DND-41 (cell line): ENCODE data around the gene APOC4.
"Not testable (repeated sequence)": the region's sequence is repeated elsewhere in the genome, so short reads cannot be mapped to it uniquely, and the experiment has no call there.

Source experiments
- ATAC-seq: fragments of 200-7000 bp; cut with Tn5 transposase; 3 replicates; pipeline ENCODE4 v1.9.1; 2021; ENCODE audit warnings: low read depth; ENCODE audit not compliant: insufficient read depth
- DNase-seq: peaks from one replicate; pipeline ENCODE4 v3.0.0-alpha.2; 2020
- H2AFZ ChIP-seq: 2 replicates; pipeline ENCODE4 v1.6.0; 2012; ENCODE audit warnings: low read depth, low read length
- H3K27ac ChIP-seq: 2 replicates; pipeline ENCODE4 v1.5.1; 2012; ENCODE audit warnings: low read length, inconsistent platforms
- H3K27me3 ChIP-seq: fragments of 200-600 bp; sonication (generic); 2 replicates; pipeline ENCODE4 v1.6.0; 2012; ENCODE audit warnings: low read length, mild to moderate bottlenecking, inconsistent platforms; ENCODE audit not compliant: insufficient read depth, poor library complexity
- H3K36me3 ChIP-seq: 2 replicates; pipeline ENCODE4 v1.5.1; 2012; ENCODE audit warnings: low read length, inconsistent platforms; ENCODE audit not compliant: insufficient read depth
- H3K4me1 ChIP-seq: 2 replicates; pipeline ENCODE4 v1.5.1; 2012; ENCODE audit warnings: mild to moderate bottlenecking, low read length; ENCODE audit not compliant: insufficient read depth
- H3K4me2 ChIP-seq: 2 replicates; pipeline ENCODE4 v1.6.0; 2012; ENCODE audit warnings: mild to moderate bottlenecking, moderate library complexity, low read length, inconsistent platforms; ENCODE audit not compliant: insufficient read depth
- H3K4me3 ChIP-seq, 2 experiments: fragments of 200-600 bp in 1 of 2; shearing (Covaris generic) in 1 of 2; 2 replicates each; pipeline ENCODE4 v1.5.1; 2012 to 2016; ENCODE audit warnings: inconsistent platforms in 2 of 2, low read length in 2 of 2, mild to moderate bottlenecking in 2 of 2, low read depth in 1 of 2, moderate library complexity in 1 of 2
- H3K79me2 ChIP-seq: 2 replicates; pipeline ENCODE4 v1.6.0; 2012; ENCODE audit warnings: low read length, inconsistent platforms; ENCODE audit not compliant: insufficient read depth
- H3K9ac ChIP-seq: 2 replicates; pipeline ENCODE4 v1.6.0; 2012; ENCODE audit warnings: low read depth, mild to moderate bottlenecking, inconsistent platforms, low read length, moderate library complexity
- H3K9me3 ChIP-seq: 2 replicates; pipeline ENCODE4 v1.5.1; 2012; ENCODE audit warnings: low read length, moderate library complexity, mild to moderate bottlenecking, inconsistent platforms; ENCODE audit not compliant: insufficient read depth, severe bottlenecking
- H4K20me1 ChIP-seq: 2 replicates; pipeline ENCODE4 v1.6.0; 2012; ENCODE audit warnings: low read length; ENCODE audit not compliant: insufficient read depth
- CTCF ChIP-seq: IDR thresholded peaks from 2 replicates; pipeline ENCODE4 v1.5.1; 2012; ENCODE audit warnings: borderline replicate concordance, low read length, moderate library complexity, mild to moderate bottlenecking; ENCODE audit not compliant: poor library complexity, severe bottlenecking; ENCODE audit errors: extremely low read depth
- EZH2 ChIP-seq: IDR thresholded peaks from 3 replicates; pipeline ENCODE4 v1.6.1; 2012; ENCODE audit warnings: borderline replicate concordance, low read depth, mild to moderate bottlenecking, moderate library complexity, low read length, inconsistent platforms; ENCODE audit not compliant: severe bottlenecking

Gene APOC4

GRCh38 chr19:44908074-44908835 is 33.8 kb upstream of the APOC4 start:
- no peaks in the 10 kb centered on the region for H3K9me3 ChIP-seq
- no peaks in the 10 kb centered on the region for H3K4me1 ChIP-seq
- DNase-seq (no peak), ATAC-seq (no peak)
- H3K9ac ChIP-seq = no peak overlapping the region
- no peaks in the 10 kb centered on the region for H3K27me3 ChIP-seq
- H2AFZ ChIP-seq = no peak overlapping the region
- H3K79me2 ChIP-seq = no peaks in the 10 kb centered on the region
- H4K20me1 ChIP-seq = peaks cover 10% of the 10 kb centered on the region
- no peak overlapping the region for H3K4me2 ChIP-seq
- TF ChIP-seq CTCF = no peak
- no peak overlapping the region for H3K27ac ChIP-seq
- H3K4me3 ChIP-seq = no peak overlapping the region
- peaks cover 5% of the 10 kb centered on the region; the same call in 1 of the 2 replicates for H3K36me3 ChIP-seq

GRCh38 chr19:44908836-44909261 is 33.2 kb upstream of the APOC4 start:
- Histone ChIP-seq H2AFZ (no peak overlapping the region), H3K27ac (no peak overlapping the region), H3K9ac (no peak overlapping the region), H3K36me3 (0 out of 2 replicates have a peak, but pooled peaks cover 1% of the 10 kb centered on the region), H3K4me3 (no peak overlapping the region), H4K20me1 (peaks cover 7% of the 10 kb centered on the region), H3K79me2 (no peaks in the 10 kb centered on the region), H3K9me3 (no peaks in the 10 kb centered on the region), H3K27me3 (no peaks in the 10 kb centered on the region), H3K4me1 (no peaks in the 10 kb centered on the region), H3K4me2 (no peak overlapping the region)
- TF ChIP-seq CTCF (no peak), EZH2 (no peak)
- DNase-seq (no peak), ATAC-seq (no peak)

- no peak for TF ChIP-seq EZH2
- Histone ChIP-seq H3K27ac (no peak overlapping the region), H3K9ac (no peak overlapping the region), H3K27me3 (peaks cover 6% of the 10 kb centered on the region), H3K79me2 (no peaks in the 10 kb centered on the region), H2AFZ (no peak overlapping the region), H3K36me3 (no peaks in the 10 kb centered on the region), H3K4me3 (no peak overlapping the region), H3K9me3 (no peaks in the 10 kb centered on the region), H4K20me1 (no peaks in the 10 kb centered on the region), H3K4me1 (no peaks in the 10 kb centered on the region), H3K4me2 (no peak overlapping the region)
- DNase-seq = no peak
- ATAC-seq = no peak
Measured at GRCh38 chr19:44909775-44910174, 32.3 kb upstream of the APOC4 start.

- H3K9me3 ChIP-seq, H3K36me3 ChIP-seq, H3K27me3 ChIP-seq, DNase-seq, H4K20me1 ChIP-seq, H2AFZ ChIP-seq, H3K4me2 ChIP-seq, H3K9ac ChIP-seq, ATAC-seq, H3K4me3 ChIP-seq, H3K79me2 ChIP-seq, H3K27ac ChIP-seq, H3K4me1 ChIP-seq: not testable (repeated sequence)
Measured at GRCh38 chr19:44911896-44912295, 30.1 kb upstream of the APOC4 start.
